NB4 (cell line): Measurements from ENCODE around the gene PLXDC1.

Experiments
- CTCF ChIP-seq: IDR thresholded peaks from one replicate; pipeline ENCODE4 v1.5.1; 2012; ENCODE audit warnings: low read depth, low read length
- MYC ChIP-seq: IDR thresholded peaks from 2 replicates; pipeline ENCODE4 v1.6.1; 2011; ENCODE audit warnings: low read depth, low read length
- POLR2A ChIP-seq: IDR thresholded peaks from 2 replicates; pipeline ENCODE4 v1.6.1; 2011; ENCODE audit warnings: mild to moderate bottlenecking; ENCODE audit not compliant: insufficient read length; ENCODE audit errors: extremely low read depth
- TF ChIP-seq, protein P1 (sequence below): IDR thresholded peaks from 2 replicates; pipeline ENCODE4 v1.6.1; 2011; ENCODE audit warnings: low read depth, low read length

DNA sequence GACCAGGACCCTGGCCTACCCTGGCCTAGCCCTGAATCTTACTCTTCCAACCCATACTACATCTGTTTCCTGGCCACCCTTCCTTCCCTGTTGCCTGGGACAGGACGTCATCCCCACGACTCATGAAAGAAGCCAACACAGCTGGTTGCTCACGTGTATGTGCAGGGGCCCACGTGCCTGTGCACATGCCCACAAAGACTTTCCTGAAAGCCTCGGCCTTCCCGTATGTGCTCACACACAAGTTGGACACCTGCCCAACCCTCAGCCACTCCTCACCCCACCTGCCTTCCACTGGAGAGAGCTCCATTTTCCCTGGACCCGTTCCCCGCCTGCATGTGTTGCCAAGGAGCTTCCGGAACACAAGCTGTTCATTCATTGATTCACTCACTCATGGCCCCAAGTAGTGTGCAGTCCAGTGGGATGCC, 7.0 kb downstream of the PLXDC1 start:
- TF ChIP-seq POLR2A = no peak
- no peak for TF ChIP-seq CTCF
- TF ChIP-seq, protein P1, sequence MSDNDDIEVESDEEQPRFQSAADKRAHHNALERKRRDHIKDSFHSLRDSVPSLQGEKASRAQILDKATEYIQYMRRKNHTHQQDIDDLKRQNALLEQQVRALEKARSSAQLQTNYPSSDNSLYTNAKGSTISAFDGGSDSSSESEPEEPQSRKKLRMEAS = no peak
- no peak for TF ChIP-seq MYC
